Measurements from ENCODE around the gene ENTPD1. TPM values are rescaled to one million over a fixed set of nuclear protein-coding genes. Genes with fewer than 3 reads are reported as not detected.
"Not testable (repeated sequence)": the region's sequence is repeated elsewhere in the genome, so short reads cannot be mapped to it uniquely, and the experiment has no call there.

ENTPD1 gene
- total RNA-seq, 1 donor from 2014 or later, result 41.6 TPM

DNA sequence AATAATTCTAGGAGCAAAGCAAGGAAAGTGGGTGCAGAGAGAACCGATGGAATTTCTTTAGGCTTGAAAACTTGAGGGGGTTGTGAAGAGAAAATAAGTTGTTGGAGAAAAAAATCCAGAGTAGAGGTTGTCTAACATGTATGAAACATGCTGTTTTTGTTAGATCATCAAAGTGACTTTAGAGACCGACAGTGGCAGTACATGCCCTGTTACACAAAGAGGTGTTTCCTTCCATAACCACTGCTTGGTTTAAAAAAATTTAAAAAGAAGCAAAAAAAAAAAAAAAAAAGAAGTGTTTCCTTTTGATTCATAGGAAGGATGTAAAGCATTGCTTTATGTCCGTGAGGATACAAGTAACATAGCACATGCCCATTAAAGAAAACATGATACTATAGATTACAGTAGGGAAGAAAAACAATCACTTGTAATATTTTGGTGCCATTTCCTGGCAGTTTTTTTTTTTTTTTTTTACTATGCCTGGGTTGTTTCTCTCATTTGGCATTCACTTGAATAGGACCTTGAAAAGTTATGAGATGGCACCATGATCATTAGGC lies 6.1 kb downstream of the ENTPD1 start:
- no peak for DNase-seq (ENCODE audit: low spot score in 2 of 2)
- TF ChIP-seq, protein P1, sequence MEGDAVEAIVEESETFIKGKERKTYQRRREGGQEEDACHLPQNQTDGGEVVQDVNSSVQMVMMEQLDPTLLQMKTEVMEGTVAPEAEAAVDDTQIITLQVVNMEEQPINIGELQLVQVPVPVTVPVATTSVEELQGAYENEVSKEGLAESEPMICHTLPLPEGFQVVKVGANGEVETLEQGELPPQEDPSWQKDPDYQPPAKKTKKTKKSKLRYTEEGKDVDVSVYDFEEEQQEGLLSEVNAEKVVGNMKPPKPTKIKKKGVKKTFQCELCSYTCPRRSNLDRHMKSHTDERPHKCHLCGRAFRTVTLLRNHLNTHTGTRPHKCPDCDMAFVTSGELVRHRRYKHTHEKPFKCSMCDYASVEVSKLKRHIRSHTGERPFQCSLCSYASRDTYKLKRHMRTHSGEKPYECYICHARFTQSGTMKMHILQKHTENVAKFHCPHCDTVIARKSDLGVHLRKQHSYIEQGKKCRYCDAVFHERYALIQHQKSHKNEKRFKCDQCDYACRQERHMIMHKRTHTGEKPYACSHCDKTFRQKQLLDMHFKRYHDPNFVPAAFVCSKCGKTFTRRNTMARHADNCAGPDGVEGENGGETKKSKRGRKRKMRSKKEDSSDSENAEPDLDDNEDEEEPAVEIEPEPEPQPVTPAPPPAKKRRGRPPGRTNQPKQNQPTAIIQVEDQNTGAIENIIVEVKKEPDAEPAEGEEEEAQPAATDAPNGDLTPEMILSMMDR (IDR thresholded peaks at IDR 0.05), result no peak
- no peaks in the 10 kb centered on the region for H3K36me3 ChIP-seq
- H3K9me3 ChIP-seq, result no peaks in the 10 kb centered on the region
- H3K4me3 ChIP-seq, result no peak overlapping the region
- H3K27me3 ChIP-seq, result no peaks in the 10 kb centered on the region
- H3K27ac ChIP-seq, result peak overlapping the region in 1 of 2 donors; percentile 20
- intact Hi-C loops (cut with DNase I), result no loop called here
- H3K4me1 ChIP-seq, result peaks cover 0 to 21% of the 10 kb centered on the region in 2 donors

DNA sequence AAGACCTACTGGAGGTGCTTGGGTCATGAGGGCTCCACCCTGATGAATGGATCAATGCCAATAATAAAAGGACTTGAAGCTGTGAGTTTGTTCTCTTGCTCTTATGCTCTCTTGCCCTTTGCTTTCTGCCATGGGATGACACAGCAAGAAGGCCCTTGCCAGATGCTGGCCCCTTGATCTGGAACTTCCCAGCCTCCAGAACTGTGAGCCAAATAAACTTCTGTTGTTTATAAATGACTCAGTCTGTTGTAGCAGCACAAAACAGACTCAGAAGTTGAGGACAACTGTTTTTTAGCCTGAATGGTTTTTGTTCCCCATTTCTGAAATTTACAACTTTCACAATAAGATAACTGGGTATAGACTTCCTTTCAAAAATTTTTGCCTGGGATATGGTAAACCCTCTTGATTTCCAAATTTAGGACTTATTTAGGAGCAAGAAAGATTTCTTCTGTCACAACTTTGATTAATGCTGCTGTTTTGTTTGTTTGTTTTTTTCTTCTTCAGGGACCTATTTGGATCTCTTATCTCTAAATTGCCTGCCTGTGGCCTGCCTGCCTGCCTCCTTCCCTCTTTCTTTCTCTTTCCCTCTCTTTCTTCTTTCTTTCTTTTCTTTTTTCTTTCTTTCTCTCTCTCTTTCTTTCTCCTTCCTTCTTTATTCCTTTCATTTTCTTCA lies 12.1 kb downstream of the ENTPD1 start:
- no peak for DNase-seq (ENCODE audit: low spot score in 2 of 2)
- peaks cover 0 to 3% of the 10 kb centered on the region in 2 donors for H3K4me1 ChIP-seq
- no peaks in the 10 kb centered on the region for H3K9me3 ChIP-seq
- H3K27ac ChIP-seq, result peak overlapping the region in 1 of 2 donors; percentile 37
- no peaks in the 10 kb centered on the region for H3K36me3 ChIP-seq
- no peak overlapping the region for H3K4me3 ChIP-seq
- H3K27me3 ChIP-seq, result no peaks in the 10 kb centered on the region
- intact Hi-C loops (cut with DNase I), result no loop called here
- TF ChIP-seq, protein P1 (IDR thresholded peaks at IDR 0.05), result no peak

DNA sequence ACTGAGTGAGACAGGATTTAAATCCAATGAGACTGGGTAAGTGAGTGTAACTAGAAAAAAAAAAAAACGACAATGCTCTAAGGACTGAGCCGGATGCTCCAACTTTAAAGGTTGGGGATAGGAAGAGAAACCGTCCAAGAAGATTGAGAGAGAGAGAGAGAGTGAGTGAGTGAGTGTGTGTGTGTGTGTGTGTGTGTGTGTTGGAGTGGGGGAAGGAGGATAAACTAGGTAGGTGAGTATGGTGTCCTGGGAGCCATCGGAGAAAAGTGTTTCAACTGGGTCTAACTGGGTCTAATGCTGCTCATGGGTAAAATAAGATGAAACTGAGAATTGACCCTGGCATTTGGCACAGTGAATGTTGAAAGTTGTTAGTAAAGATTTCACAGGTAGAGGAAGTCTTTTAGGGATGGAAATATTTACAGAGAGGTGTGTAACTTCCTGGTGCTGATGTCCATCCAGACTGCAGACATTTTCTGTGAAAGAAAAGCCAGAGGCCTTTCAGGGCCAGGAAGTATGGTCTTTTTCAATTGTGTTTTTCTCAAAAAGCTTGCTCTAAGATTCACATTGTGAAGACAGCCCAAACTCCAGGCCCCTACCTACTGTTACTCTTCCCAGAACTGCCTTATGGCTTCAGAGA lies 14.2 kb downstream of the ENTPD1 start:
- peaks cover 0 to 3% of the 10 kb centered on the region in 2 donors for H3K4me1 ChIP-seq
- TF ChIP-seq, protein P1 (IDR thresholded peaks at IDR 0.05), result no peak
- peaks cover 0 to 4% of the 10 kb centered on the region in 2 donors for H3K9me3 ChIP-seq
- intact Hi-C loops (cut with DNase I), result no loop called here
- H3K27me3 ChIP-seq, result no peaks in the 10 kb centered on the region
- no peak overlapping the region for H3K27ac ChIP-seq
- H3K36me3 ChIP-seq, result no peaks in the 10 kb centered on the region
- H3K4me3 ChIP-seq, result no peak overlapping the region
- DNase-seq (ENCODE audit: low spot score in 2 of 2), result no peak

DNA sequence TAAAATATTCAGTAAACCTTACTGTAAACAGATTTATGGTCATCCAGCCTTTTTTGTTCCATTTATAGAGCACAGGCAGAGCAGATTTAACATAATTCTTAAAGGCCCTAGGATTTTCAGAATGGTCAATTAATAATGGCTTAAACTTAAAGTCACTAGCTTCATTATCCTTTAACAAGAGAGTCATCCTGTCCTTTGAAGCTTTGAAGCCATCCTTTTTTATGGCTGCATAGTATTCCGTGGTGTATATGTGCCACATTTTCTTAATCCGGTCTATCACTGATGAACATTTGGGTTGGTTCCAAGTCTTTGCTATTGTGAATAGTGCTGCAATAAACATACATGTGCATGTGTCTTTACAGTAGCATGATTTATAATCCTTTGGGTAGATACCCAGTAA lies 17.5 kb downstream of the ENTPD1 start:
- H3K27ac ChIP-seq; H3K36me3 ChIP-seq; H3K4me3 ChIP-seq; H3K9me3 ChIP-seq; H3K4me1 ChIP-seq; intact Hi-C loops (cut with DNase I); DNase-seq (ENCODE audit: low spot score in 2 of 2); H3K27me3 ChIP-seq: not testable (repeated sequence)

DNA sequence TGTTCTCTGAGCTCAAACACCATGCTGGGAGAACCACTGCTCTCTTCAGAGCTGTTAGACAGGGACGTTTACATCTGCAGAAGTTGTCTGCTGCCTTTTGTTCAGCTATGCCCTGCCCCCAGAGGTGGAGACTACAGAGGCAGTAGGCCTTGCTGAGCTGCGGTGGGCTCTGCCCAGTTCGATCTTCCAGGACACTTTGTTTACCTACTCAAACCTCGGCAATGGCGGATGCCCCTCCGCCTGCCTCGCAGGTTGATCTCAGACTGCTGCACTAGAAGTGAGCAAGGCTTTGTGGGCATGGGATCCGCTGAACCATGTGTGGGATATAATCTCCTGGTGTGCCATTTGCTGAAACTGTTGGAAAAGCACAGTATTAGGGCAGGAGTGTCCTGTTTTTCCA lies 21.7 kb downstream of the ENTPD1 start:
- H3K27me3 ChIP-seq; H3K27ac ChIP-seq; intact Hi-C loops (cut with DNase I); H3K9me3 ChIP-seq; DNase-seq (ENCODE audit: low spot score in 2 of 2); H3K36me3 ChIP-seq; H3K4me1 ChIP-seq; H3K4me3 ChIP-seq: not testable (repeated sequence)

DNA sequence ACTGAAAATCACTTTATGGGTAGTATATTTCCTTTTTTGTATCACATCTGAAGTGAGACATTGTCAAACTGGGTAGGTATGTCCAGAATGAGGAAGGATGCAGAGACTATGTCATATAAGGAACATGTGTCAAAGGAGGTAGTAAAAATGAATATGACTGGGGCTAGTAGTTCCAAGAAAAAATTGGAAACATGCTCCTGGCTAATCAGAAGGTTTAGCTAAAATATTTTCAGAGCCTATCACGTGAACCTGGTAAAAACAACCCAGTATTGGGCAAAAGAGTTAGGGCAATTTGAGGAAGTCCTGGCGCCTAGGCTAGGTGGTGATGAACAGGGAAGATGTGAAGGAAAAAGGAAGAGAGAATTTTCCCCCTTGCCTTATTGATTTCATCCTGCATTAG lies 26.4 kb downstream of the ENTPD1 start:
- H3K36me3 ChIP-seq, result peaks cover 0 to 4% of the 10 kb centered on the region in 2 donors
- H3K27me3 ChIP-seq, result no peaks in the 10 kb centered on the region
- peak overlapping the region in 1 of 2 donors; percentile 43 for H3K27ac ChIP-seq
- H3K4me3 ChIP-seq, result no peak overlapping the region
- no peak for DNase-seq (ENCODE audit: low spot score in 2 of 2)
- TF ChIP-seq, protein P1 (IDR thresholded peaks at IDR 0.05), result no peak
- intact Hi-C loops (cut with DNase I), result no loop called here
- peaks cover 0 to 21% of the 10 kb centered on the region in 2 donors for H3K4me1 ChIP-seq
- H3K9me3 ChIP-seq, result no peaks in the 10 kb centered on the region
